HL-60 (cell line): ENCODE measurements around the gene CES4A.

Experiments
- DNase-seq, 2 experiments: peaks; one replicate each; pipeline ENCODE4 v3.0.0-alpha.2; 2010 to 2020; ENCODE audit warnings: low read depth in 1 of 2, low spot score in 1 of 2
- H3K27ac ChIP-seq: fragments of 250-450 bp; sonication (Bioruptor Pico); replicated peaks from 2 replicates; pipeline ENCODE4 v1.5.1; 2020; ENCODE audit warnings: mild to moderate bottlenecking, moderate library complexity
- H3K27me3 ChIP-seq: fragments of 250-450 bp; sonication (Bioruptor Pico); 2 replicates; pipeline ENCODE4 v1.5.1; 2021; ENCODE audit warnings: mild to moderate bottlenecking, moderate library complexity; ENCODE audit not compliant: insufficient read depth, poor library complexity, severe bottlenecking
- H3K4me3 ChIP-seq: replicated peaks from 2 replicates; pipeline ENCODE4 v1.5.1; 2011; ENCODE audit warnings: mild to moderate bottlenecking, control low read depth, low read length; ENCODE audit not compliant: insufficient read depth
- GABPA ChIP-seq: IDR thresholded peaks from 2 replicates; pipeline ENCODE4 v1.6.1; 2012; ENCODE audit warnings: low read depth
- POLR2AphosphoS5 ChIP-seq: IDR thresholded peaks from 2 replicates; pipeline ENCODE4 v1.6.1; 2012; ENCODE audit warnings: low read depth
- SPI1 ChIP-seq: IDR thresholded peaks from 2 replicates; pipeline ENCODE4 v1.6.1; 2012; ENCODE audit warnings: low read depth, mild to moderate bottlenecking, borderline replicate concordance
- TF ChIP-seq, protein P1 (sequence below): IDR thresholded peaks from 2 replicates; pipeline ENCODE4 v1.6.1; 2012; ENCODE audit warnings: low read depth; ENCODE audit not compliant: insufficient replicate concordance
- TF ChIP-seq, protein P2 (sequence below): IDR thresholded peaks from one replicate; pipeline ENCODE4 v1.5.1; 2011; ENCODE audit warnings: low read length, control low read depth, inconsistent platforms; ENCODE audit not compliant: insufficient read depth

CES4A gene

DNA sequence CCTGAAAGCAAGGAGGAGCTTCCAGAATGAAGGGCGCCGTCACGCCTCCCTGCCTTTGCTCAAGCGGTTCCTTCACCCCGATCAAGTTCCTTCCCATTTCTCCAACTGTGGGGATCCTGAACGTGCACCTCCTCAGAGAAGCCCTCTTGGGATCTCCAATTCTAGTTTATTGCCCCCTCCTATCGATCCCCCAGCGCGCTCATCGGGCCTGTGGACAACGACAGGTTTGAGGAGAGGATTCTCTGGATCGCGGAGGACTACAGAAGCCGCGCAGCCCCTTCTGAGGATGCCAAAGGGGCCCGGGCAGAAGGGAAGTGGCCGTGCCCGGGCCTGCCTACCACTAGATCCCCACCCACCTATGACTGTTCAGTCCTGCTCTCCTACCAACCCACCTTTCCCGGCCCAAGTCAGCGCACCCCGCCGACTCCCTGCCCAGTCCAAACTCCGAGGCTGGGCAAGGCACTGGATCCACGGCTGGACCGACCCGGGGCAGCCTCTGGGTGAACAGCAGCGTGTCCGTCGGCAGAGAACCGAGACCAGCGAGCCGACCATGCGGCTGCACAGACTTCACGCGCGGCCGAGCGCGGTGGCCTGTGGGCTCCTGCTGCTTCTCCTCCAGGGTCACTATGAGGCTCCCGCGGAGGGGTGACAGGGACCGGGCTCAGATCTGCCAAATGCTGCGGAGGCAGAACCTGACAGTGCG lies 40.1 kb upstream of the CES4A start:
- peaks cover 28% of the 10 kb centered on the region for H3K27me3 ChIP-seq
- no peak overlapping the region for H3K27ac ChIP-seq
- peak overlapping the region; percentile 22; the same call in 1 of the 2 replicates for H3K4me3 ChIP-seq
- TF ChIP-seq, protein P1, sequence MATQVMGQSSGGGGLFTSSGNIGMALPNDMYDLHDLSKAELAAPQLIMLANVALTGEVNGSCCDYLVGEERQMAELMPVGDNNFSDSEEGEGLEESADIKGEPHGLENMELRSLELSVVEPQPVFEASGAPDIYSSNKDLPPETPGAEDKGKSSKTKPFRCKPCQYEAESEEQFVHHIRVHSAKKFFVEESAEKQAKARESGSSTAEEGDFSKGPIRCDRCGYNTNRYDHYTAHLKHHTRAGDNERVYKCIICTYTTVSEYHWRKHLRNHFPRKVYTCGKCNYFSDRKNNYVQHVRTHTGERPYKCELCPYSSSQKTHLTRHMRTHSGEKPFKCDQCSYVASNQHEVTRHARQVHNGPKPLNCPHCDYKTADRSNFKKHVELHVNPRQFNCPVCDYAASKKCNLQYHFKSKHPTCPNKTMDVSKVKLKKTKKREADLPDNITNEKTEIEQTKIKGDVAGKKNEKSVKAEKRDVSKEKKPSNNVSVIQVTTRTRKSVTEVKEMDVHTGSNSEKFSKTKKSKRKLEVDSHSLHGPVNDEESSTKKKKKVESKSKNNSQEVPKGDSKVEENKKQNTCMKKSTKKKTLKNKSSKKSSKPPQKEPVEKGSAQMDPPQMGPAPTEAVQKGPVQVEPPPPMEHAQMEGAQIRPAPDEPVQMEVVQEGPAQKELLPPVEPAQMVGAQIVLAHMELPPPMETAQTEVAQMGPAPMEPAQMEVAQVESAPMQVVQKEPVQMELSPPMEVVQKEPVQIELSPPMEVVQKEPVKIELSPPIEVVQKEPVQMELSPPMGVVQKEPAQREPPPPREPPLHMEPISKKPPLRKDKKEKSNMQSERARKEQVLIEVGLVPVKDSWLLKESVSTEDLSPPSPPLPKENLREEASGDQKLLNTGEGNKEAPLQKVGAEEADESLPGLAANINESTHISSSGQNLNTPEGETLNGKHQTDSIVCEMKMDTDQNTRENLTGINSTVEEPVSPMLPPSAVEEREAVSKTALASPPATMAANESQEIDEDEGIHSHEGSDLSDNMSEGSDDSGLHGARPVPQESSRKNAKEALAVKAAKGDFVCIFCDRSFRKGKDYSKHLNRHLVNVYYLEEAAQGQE = no peak
- TF ChIP-seq, protein P2, sequence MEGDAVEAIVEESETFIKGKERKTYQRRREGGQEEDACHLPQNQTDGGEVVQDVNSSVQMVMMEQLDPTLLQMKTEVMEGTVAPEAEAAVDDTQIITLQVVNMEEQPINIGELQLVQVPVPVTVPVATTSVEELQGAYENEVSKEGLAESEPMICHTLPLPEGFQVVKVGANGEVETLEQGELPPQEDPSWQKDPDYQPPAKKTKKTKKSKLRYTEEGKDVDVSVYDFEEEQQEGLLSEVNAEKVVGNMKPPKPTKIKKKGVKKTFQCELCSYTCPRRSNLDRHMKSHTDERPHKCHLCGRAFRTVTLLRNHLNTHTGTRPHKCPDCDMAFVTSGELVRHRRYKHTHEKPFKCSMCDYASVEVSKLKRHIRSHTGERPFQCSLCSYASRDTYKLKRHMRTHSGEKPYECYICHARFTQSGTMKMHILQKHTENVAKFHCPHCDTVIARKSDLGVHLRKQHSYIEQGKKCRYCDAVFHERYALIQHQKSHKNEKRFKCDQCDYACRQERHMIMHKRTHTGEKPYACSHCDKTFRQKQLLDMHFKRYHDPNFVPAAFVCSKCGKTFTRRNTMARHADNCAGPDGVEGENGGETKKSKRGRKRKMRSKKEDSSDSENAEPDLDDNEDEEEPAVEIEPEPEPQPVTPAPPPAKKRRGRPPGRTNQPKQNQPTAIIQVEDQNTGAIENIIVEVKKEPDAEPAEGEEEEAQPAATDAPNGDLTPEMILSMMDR = no peak
- no peak for TF ChIP-seq POLR2AphosphoS5
- no peak for TF ChIP-seq SPI1
- TF ChIP-seq GABPA = no peak
- no peak for DNase-seq

DNA sequence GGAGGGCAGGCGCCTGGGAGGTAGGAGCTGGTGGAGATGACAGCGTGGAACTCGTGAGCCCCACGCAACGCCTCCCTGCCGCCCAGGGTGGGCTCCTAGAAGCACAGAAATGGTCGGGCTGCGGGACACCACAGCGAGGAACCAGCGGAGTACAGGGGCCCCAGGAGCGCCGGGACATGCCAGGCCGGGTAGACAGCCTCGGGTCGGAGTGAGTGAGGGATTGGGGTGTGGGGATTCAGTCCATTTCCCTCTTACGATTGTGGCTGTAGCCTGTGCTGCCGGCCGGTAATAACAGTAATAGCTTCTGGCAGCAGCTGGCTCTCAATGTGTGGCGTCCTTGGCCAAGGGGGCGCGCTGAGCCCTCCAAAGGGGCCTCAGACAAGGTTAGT lies 39.6 kb upstream of the CES4A start:
- DNase-seq = no peak
- TF ChIP-seq, protein P2 = no peak
- TF ChIP-seq POLR2AphosphoS5 (no peak), GABPA (no peak), SPI1 (no peak)
- TF ChIP-seq, protein P1 = no peak
- Histone ChIP-seq H3K27me3 (peaks cover 28% of the 10 kb centered on the region), H3K27ac (no peak overlapping the region), H3K4me3 (no peak overlapping the region)

DNA sequence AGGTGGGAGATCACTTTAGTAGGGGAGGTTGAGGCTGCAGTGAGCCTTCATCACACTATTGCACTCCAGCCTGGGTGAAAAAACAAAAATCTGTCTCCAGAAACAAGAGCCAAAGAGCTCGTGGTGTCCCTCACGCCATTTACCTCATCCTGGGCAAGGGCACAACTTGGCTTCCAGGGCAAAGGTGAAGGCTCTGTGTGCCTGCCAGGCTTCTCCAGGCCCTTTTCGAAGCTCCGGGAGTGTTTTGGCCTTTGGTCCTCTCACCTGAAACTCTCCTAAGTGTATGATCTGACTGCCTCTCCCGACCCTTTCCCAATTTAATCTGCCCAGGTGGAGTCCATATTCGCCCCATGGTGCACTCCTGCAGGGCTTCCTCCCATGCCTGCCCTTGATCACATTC lies 38.9 kb upstream of the CES4A start:
- no peak for DNase-seq
- TF ChIP-seq, protein P2 = no peak
- no peak for TF ChIP-seq POLR2AphosphoS5
- TF ChIP-seq SPI1 = no peak
- TF ChIP-seq GABPA = no peak
- TF ChIP-seq, protein P1 = no peak
- H3K4me3 ChIP-seq = no peak overlapping the region
- H3K27ac ChIP-seq = no peak overlapping the region
- H3K27me3 ChIP-seq = peaks cover 28% of the 10 kb centered on the region
